Mucosa of descending colon (tissue), 3 donors: ENCODE measurements around the gene PATJ. TPM values are rescaled to one million over a fixed set of nuclear protein-coding genes. Genes with fewer than 3 reads are reported as not detected.

ENCODE experiments used
- ATAC-seq: fragments of 200-7000 bp; cut with Tn5 transposase; one replicate; pipeline ENCODE4 v1.9.1; 2020; ENCODE audit warnings: mild to moderate bottlenecking, moderate library complexity
- DNase-seq, 3 donors: peaks; one replicate each; pipeline ENCODE4 v3.0.0-alpha.2; 2020
- H3K36me3 ChIP-seq: fragments of 200-600 bp; one replicate; pipeline ENCODE4 v1.8.0; 2021; ENCODE audit warnings: low read depth, mild to moderate bottlenecking
- H3K4me1 ChIP-seq: fragments of 200-600 bp; one replicate; pipeline ENCODE4 v1.8.0; 2021; ENCODE audit warnings: low read depth, mild to moderate bottlenecking
- H3K4me3 ChIP-seq: fragments of 200-600 bp; one replicate; pipeline ENCODE4 v1.8.0; 2021; ENCODE audit warnings: mild to moderate bottlenecking
- H3K9me3 ChIP-seq: fragments of 200-600 bp; one replicate; pipeline ENCODE4 v1.8.0; 2021; ENCODE audit warnings: mild to moderate bottlenecking
- intact Hi-C, 2 donors: fragments of 100-400 bp; cut with DNase I in 1 of 2; cut with micrococcal nuclease in 1 of 2; formaldehyde crosslinking; loops; one replicate each; pipeline versions ENCODE4 v1.11.0 to v1.11.1; 2022; cut with DNase I, micrococcal nuclease
- microRNA-seq: library from miRNA; unstranded; fragments of <30 nt; microRNA quantifications from one replicate; pipeline ENCODE4, GENCODE V29; 2019
- total RNA-seq, 3 donors: library from RNA; stranded (reverse); fragmentation: NEBNext Ultra II Directional in 2 of 3; extraction: Animal tissue kit (Norgen Biotek cat#: 25700) in 2 of 3; gene quantifications; one replicate each; pipeline versions ENCODE4 v1.2.1 to v1.2.4, GENCODE V29; 2021 to 2023
- TF ChIP-seq, protein P1 (sequence below): fragments of 200-600 bp; IDR thresholded peaks from one replicate; pipeline ENCODE4 v1.8.0; 2022; ENCODE audit warnings: antibody characterized with exemption, mild to moderate bottlenecking
- donor health status: DM: no; HTN: no; CAD: no; lungs with moderate emphysema.
- donor health status: DM: no; HTN: no; CAD: no.
- donor health status: DM: no; HTN: yes; CAD: no.

Gene PATJ
- total RNA-seq, 3 donors from 2014 or later = 58.6 to 112 (median 65.9) TPM

DNA sequence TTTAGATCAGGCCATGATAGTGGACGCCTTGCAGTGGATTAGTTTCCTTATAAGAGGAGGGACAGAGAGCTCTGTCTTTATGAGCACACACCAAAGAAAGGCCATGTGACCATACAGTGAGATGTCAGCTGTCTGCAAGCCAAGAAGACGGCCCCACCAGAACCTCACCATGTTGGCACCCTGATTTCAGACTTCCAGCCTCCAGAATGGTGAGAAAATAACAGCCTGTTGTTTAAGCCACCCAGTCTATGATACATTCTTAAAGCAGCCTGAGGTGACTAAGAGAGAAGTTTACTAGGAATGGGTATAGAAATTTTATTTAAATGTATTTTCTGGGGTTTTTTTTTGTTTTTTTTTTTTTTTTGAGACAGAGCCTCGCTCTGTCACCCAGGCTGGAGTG is 481.9 kb downstream of the PATJ start:
- Histone ChIP-seq H3K9me3 (no peaks in the 10 kb centered on the region), H3K4me3 (no peak overlapping the region), H3K36me3 (no peaks in the 10 kb centered on the region), H3K4me1 (no peaks in the 10 kb centered on the region)
- no peak for DNase-seq
- ATAC-seq = no peak
- TF ChIP-seq, protein P1, sequence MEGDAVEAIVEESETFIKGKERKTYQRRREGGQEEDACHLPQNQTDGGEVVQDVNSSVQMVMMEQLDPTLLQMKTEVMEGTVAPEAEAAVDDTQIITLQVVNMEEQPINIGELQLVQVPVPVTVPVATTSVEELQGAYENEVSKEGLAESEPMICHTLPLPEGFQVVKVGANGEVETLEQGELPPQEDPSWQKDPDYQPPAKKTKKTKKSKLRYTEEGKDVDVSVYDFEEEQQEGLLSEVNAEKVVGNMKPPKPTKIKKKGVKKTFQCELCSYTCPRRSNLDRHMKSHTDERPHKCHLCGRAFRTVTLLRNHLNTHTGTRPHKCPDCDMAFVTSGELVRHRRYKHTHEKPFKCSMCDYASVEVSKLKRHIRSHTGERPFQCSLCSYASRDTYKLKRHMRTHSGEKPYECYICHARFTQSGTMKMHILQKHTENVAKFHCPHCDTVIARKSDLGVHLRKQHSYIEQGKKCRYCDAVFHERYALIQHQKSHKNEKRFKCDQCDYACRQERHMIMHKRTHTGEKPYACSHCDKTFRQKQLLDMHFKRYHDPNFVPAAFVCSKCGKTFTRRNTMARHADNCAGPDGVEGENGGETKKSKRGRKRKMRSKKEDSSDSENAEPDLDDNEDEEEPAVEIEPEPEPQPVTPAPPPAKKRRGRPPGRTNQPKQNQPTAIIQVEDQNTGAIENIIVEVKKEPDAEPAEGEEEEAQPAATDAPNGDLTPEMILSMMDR = no peak
- intact Hi-C loops = no loop called here

DNA sequence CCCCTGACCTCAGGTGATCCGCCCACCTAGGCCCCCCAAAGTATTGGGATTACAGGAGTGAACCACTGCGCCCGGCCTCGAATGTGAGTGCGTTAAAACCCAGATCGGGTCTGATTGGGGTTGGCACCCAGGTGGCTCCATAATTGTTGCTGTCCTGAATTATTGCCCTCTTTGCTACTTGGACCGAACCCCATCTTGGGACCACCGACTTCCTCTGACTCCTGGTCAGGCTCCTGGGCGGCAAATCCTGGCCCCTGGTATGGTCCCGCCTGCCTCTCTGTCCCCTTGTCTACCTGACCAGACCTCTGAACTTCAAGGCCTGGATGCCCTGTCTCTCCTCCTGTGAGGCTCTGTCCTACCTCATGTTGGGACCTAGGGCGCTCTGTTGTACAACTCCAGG is 485.2 kb downstream of the PATJ start:
- intact Hi-C loops = no loop called here
- Histone ChIP-seq H3K36me3 (no peaks in the 10 kb centered on the region), H3K9me3 (no peaks in the 10 kb centered on the region), H3K4me3 (no peak overlapping the region), H3K4me1 (no peaks in the 10 kb centered on the region)
- ATAC-seq (no peak), DNase-seq (no peak)
- TF ChIP-seq, protein P1 = no peak

Small RNAs within 50 kb of the gene (microRNA-seq; reads per million reads assigned to microRNA genes)
- gene MIR3116-1 = not detected
- not detected for gene MIR3116-2

Other genes starting within 250 kb of the PATJ start
- gene TM2D1, start 17.3 kb upstream of the PATJ start, total RNA-seq = 10 to 100 TPM; 40.4 to 45.5 (median 42.6) TPM